GM18909 (cell line): Measurements from ENCODE around the gene ATP2C2.

Experiments
- ATAC-seq: cut with Tn5 transposase; IDR thresholded peaks from one replicate; pipeline ENCODE4 v1.9.1; 2021; ENCODE audit warnings: mild to moderate bottlenecking; ENCODE audit not compliant: unreplicated experiment, poor library complexity

ATP2C2 gene

GRCh38 chr16:84362471-84362941 is 5.8 kb upstream of the ATP2C2 start:
- ATAC-seq, result no peak

- no peak for ATAC-seq
Measured at GRCh38 chr16:84366208-84366607, 2.1 kb upstream of the ATP2C2 start.

- ATAC-seq, result no peak
Measured at GRCh38 chr16:84367297-84367680, 1.0 kb upstream of the ATP2C2 start.

- no peak for ATAC-seq
Measured at GRCh38 chr16:84367750-84368307, 509 bp upstream of the ATP2C2 start.

- no peak for ATAC-seq
Measured at GRCh38 chr16:84369105-84369504, 767 bp downstream of the ATP2C2 start.

- ATAC-seq, result no peak
Measured at GRCh38 chr16:84369938-84370627, 1.7 kb downstream of the ATP2C2 start.

- no peak for ATAC-seq
Measured at GRCh38 chr16:84370723-84371552, 2.6 kb downstream of the ATP2C2 start.

- no peak for ATAC-seq
Measured at GRCh38 chr16:84371553-84371865, 3.2 kb downstream of the ATP2C2 start.

- no peak for ATAC-seq
Measured at GRCh38 chr16:84373907-84374489, 5.7 kb downstream of the ATP2C2 start.

- no peak for ATAC-seq
Measured at GRCh38 chr16:84378099-84378498, 9.8 kb downstream of the ATP2C2 start.

GRCh38 chr16:84378567-84378966 is 10.2 kb downstream of the ATP2C2 start:
- no peak for ATAC-seq

GRCh38 chr16:84379008-84379708 is 10.8 kb downstream of the ATP2C2 start:
- ATAC-seq, result no peak

GRCh38 chr16:84379709-84380362 is 11.5 kb downstream of the ATP2C2 start:
- ATAC-seq, result no peak

GRCh38 chr16:84380405-84380804 is 12.1 kb downstream of the ATP2C2 start:
- no peak for ATAC-seq

GRCh38 chr16:84382396-84382795 is 14.1 kb downstream of the ATP2C2 start:
- no peak for ATAC-seq

- no peak for ATAC-seq
Measured at GRCh38 chr16:84383106-84383505, 14.8 kb downstream of the ATP2C2 start.

GRCh38 chr16:84386047-84386446 is 17.7 kb downstream of the ATP2C2 start:
- ATAC-seq, result no peak

GRCh38 chr16:84387021-84387420 is 18.7 kb downstream of the ATP2C2 start:
- no peak for ATAC-seq

GRCh38 chr16:84390131-84390785 is 21.9 kb downstream of the ATP2C2 start:
- no peak for ATAC-seq
